ENCODE measurements around the gene TCTA.

DNA sequence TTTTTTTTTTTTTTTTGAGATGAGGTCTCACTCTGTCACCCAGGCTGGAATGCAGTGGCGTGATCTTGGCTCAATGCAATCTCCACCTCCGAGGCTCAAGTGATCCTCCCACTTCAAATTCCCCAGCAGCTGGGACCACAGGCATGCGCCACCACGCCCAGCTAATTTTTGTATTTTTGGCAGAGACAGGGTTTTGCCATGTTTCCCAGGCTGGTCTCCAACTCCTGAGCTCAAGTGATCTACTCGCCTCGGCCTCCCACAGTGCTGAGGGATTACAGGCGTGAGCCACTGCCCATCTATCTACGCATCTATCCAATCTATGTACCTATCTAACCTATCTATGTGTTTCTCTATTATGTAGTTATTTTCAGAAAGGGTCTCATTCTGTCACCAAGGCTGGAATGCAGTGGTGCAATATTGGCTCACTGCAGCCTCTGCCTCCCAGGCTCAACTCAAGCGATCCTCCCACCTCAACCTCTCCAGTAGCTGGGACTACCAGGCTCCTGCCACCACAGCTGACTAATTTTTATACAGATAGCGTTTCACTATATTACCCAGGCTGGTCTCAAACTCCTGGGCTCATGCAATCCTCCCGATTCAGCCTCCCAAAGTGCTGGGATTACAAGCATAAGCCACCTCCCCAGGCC lies 33.9 kb upstream of the TCTA start:
- TF ChIP-seq, protein P1, sequence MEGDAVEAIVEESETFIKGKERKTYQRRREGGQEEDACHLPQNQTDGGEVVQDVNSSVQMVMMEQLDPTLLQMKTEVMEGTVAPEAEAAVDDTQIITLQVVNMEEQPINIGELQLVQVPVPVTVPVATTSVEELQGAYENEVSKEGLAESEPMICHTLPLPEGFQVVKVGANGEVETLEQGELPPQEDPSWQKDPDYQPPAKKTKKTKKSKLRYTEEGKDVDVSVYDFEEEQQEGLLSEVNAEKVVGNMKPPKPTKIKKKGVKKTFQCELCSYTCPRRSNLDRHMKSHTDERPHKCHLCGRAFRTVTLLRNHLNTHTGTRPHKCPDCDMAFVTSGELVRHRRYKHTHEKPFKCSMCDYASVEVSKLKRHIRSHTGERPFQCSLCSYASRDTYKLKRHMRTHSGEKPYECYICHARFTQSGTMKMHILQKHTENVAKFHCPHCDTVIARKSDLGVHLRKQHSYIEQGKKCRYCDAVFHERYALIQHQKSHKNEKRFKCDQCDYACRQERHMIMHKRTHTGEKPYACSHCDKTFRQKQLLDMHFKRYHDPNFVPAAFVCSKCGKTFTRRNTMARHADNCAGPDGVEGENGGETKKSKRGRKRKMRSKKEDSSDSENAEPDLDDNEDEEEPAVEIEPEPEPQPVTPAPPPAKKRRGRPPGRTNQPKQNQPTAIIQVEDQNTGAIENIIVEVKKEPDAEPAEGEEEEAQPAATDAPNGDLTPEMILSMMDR (conservative IDR thresholded peaks at IDR 0.05 in 1 of 2, IDR thresholded peaks at IDR 0.05 in 1 of 2; ENCODE audit: extremely low read depth in 1 of 2, insufficient read depth in 1 of 2, low read depth in 1 of 2, low read length in 2 of 2) = no peak
- TF ChIP-seq EZH2 (IDR thresholded peaks at IDR 0.05; ENCODE audit: borderline replicate concordance, low read length) = no peak

All from mammary epithelial cell (primary cell).